Esophagus (tissue), 2 donors: Measurements from ENCODE around the gene PUM2. TPM values are rescaled to one million over a fixed set of nuclear protein-coding genes. Genes with fewer than 3 reads are reported as not detected.
A peak's percentile ranks its signal among the peaks of the same experiment; 100 is the strongest.

Experiments used
- H3K27ac ChIP-seq, 2 donors: one replicate each; pipeline ENCODE4 v1.5.1; 2013; ENCODE audit warnings: low read depth in 2 of 2, mild to moderate bottlenecking in 2 of 2, inconsistent platforms in 1 of 2, low read length in 1 of 2, moderate library complexity in 1 of 2
- H3K27me3 ChIP-seq, 2 donors: one replicate each; pipeline ENCODE4 v1.6.1; 2013; ENCODE audit warnings: low read length in 2 of 2, control low read depth in 1 of 2, mild to moderate bottlenecking in 1 of 2; ENCODE audit not compliant: insufficient read depth in 2 of 2, control insufficient read depth in 1 of 2
- H3K36me3 ChIP-seq, 2 donors: one replicate each; pipeline ENCODE4 v1.6.1; 2013; ENCODE audit warnings: low read length in 1 of 2; ENCODE audit not compliant: control insufficient read depth in 2 of 2, insufficient read depth in 2 of 2
- H3K4me1 ChIP-seq, 2 donors: one replicate each; pipeline ENCODE4 v1.6.1; 2013; ENCODE audit warnings: low read length in 1 of 2; ENCODE audit not compliant: control insufficient read depth in 2 of 2, insufficient read depth in 2 of 2
- H3K4me3 ChIP-seq, 2 donors: one replicate each; pipeline ENCODE4 v1.5.1; 2013; ENCODE audit warnings: low read length in 2 of 2, mild to moderate bottlenecking in 2 of 2, low read depth in 1 of 2, moderate library complexity in 1 of 2
- H3K9me3 ChIP-seq, 2 donors: one replicate each; pipeline ENCODE4 v1.6.1; 2013; ENCODE audit warnings: mild to moderate bottlenecking in 2 of 2, low read depth in 1 of 2, low read length in 1 of 2, moderate library complexity in 1 of 2; ENCODE audit not compliant: control insufficient read depth in 2 of 2, insufficient read depth in 1 of 2
- WGBS, 2 donors: extraction: QIAGEN DNeasy Blood & Tissue Kit; methylation state at CpG; one replicate each; pipeline ENCODE4 v1.1.7; 2013; 5-methylcytosine and 5-hydroxymethylcytosine counted together
- polyA plus RNA-seq, 2 donors: library from polyadenylated mRNA; stranded (reverse); fragments of 200-250 nt; gene quantifications; one replicate each; pipeline ENCODE4 v1.2.3, GENCODE V29; 2013
- donor health status: healthy with polysubstance abuse.
- donor health status: Bipolar disorder and iron deficiency.

PUM2 gene
- polyA plus RNA-seq, 2 donors: 19.6 to 23.3 TPM

GRCh38 chr2:20217041-20217970 is 133.3 kb downstream of the PUM2 start:
- H3K4me1 ChIP-seq: peaks cover 6 to 52% of the 10 kb centered on the region in 2 donors
- no peaks in the 10 kb centered on the region for H3K27me3 ChIP-seq
- H3K27ac ChIP-seq: peak overlapping the region; percentile 96
- H3K4me3 ChIP-seq: peak overlapping the region in 1 of 2 donors; percentile 16
- WGBS, 2 donors: 67 to 68% methylated on average over 21 of the region's 21 CpGs
- H3K36me3 ChIP-seq: peaks cover 0 to 11% of the 10 kb centered on the region in 2 donors
- H3K9me3 ChIP-seq: no peaks in the 10 kb centered on the region

- Histone ChIP-seq H3K27ac (peak overlapping the region; percentile 96), H3K4me3 (no peak overlapping the region), H3K9me3 (no peaks in the 10 kb centered on the region), H3K27me3 (no peaks in the 10 kb centered on the region), H3K36me3 (peaks cover 0 to 13% of the 10 kb centered on the region in 2 donors), H3K4me1 (peaks cover 8 to 61% of the 10 kb centered on the region in 2 donors)
- 58 to 64% methylated on average over 22 of the region's 22 CpGs for WGBS, 2 donors
Measured at GRCh38 chr2:20216130-20217025, 134.3 kb downstream of the PUM2 start.

GRCh38 chr2:20215183-20216040 is 135.2 kb downstream of the PUM2 start:
- Histone ChIP-seq H3K4me1 (peaks cover 8 to 66% of the 10 kb centered on the region in 2 donors), H3K4me3 (no peak overlapping the region), H3K9me3 (no peaks in the 10 kb centered on the region), H3K27ac (peak overlapping the region; percentile 96), H3K36me3 (peaks cover 0 to 17% of the 10 kb centered on the region in 2 donors), H3K27me3 (no peaks in the 10 kb centered on the region)
- WGBS, 2 donors: 73 to 77% methylated on average over 13 of the region's 13 CpGs

GRCh38 chr2:20214566-20215182 is 136.0 kb downstream of the PUM2 start:
- H3K4me1 ChIP-seq: peaks cover 8 to 65% of the 10 kb centered on the region in 2 donors
- 62 to 69% methylated on average over 2 of the region's 2 CpGs for WGBS, 2 donors
- no peaks in the 10 kb centered on the region for H3K27me3 ChIP-seq
- no peak overlapping the region for H3K4me3 ChIP-seq
- peak overlapping the region; percentile 96 for H3K27ac ChIP-seq
- H3K9me3 ChIP-seq: no peaks in the 10 kb centered on the region
- peaks cover 0 to 17% of the 10 kb centered on the region in 2 donors for H3K36me3 ChIP-seq

- Histone ChIP-seq H3K27me3 (no peaks in the 10 kb centered on the region), H3K36me3 (peaks cover 0 to 13% of the 10 kb centered on the region in 2 donors), H3K27ac (peak overlapping the region; percentile 96), H3K4me3 (peak overlapping the region in 1 of 2 donors; percentile 2), H3K4me1 (peaks cover 8 to 65% of the 10 kb centered on the region in 2 donors), H3K9me3 (no peaks in the 10 kb centered on the region)
- 48 to 52% methylated on average over 9 of the region's 9 CpGs for WGBS, 2 donors
Measured at GRCh38 chr2:20213651-20214565, 136.7 kb downstream of the PUM2 start.

GRCh38 chr2:20212871-20213503 is 137.7 kb downstream of the PUM2 start:
- Histone ChIP-seq H3K4me3 (peak overlapping the region; percentile 15 to 16), H3K4me1 (peaks cover 8 to 58% of the 10 kb centered on the region in 2 donors), H3K36me3 (peaks cover 0 to 17% of the 10 kb centered on the region in 2 donors), H3K27ac (peak overlapping the region; percentile 96), H3K9me3 (no peaks in the 10 kb centered on the region), H3K27me3 (no peaks in the 10 kb centered on the region)
- WGBS, 2 donors: 42 to 53% methylated on average over 16 of the region's 16 CpGs

GRCh38 chr2:20212459-20212870 is 138.2 kb downstream of the PUM2 start:
- Histone ChIP-seq H3K36me3 (peaks cover 0 to 19% of the 10 kb centered on the region in 2 donors), H3K27me3 (no peaks in the 10 kb centered on the region), H3K4me1 (peaks cover 8 to 61% of the 10 kb centered on the region in 2 donors), H3K4me3 (peak overlapping the region; percentile 15 to 16), H3K9me3 (no peaks in the 10 kb centered on the region), H3K27ac (peak overlapping the region; percentile 96)
- WGBS, 2 donors: 35 to 57% methylated on average over 11 of the region's 11 CpGs
